Measurements from ENCODE around the gene IGIP.

IGIP gene

DNA sequence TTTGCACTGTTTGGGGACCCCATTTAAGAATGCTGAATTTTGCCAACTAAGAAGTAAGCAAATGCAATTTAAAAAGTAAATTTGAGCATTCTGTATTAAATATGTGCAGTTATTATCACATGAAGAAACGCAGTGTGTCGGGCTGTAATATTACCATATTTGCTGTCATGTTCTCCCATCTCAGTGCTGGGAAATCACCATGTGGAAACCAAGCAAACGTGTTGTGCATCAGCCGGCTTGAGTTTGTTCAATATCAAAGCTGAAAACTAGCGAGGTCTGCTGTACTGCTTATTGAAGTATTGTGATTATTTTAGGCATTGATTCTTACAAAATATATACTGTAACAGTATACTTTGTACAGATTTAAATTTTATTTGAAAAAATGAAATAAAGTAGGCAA, 2.6 kb downstream of the IGIP start:
- no peak for DNase-seq (ENCODE audit: low read depth)
- TF ChIP-seq, protein P1, sequence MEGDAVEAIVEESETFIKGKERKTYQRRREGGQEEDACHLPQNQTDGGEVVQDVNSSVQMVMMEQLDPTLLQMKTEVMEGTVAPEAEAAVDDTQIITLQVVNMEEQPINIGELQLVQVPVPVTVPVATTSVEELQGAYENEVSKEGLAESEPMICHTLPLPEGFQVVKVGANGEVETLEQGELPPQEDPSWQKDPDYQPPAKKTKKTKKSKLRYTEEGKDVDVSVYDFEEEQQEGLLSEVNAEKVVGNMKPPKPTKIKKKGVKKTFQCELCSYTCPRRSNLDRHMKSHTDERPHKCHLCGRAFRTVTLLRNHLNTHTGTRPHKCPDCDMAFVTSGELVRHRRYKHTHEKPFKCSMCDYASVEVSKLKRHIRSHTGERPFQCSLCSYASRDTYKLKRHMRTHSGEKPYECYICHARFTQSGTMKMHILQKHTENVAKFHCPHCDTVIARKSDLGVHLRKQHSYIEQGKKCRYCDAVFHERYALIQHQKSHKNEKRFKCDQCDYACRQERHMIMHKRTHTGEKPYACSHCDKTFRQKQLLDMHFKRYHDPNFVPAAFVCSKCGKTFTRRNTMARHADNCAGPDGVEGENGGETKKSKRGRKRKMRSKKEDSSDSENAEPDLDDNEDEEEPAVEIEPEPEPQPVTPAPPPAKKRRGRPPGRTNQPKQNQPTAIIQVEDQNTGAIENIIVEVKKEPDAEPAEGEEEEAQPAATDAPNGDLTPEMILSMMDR (IDR thresholded peaks at IDR 0.05; ENCODE audit: insufficient read depth, low read depth, low read length, missing control alignments): no peak
- H3K4me3 ChIP-seq (ENCODE audit: low read depth, low read length): no peak overlapping the region

DNA sequence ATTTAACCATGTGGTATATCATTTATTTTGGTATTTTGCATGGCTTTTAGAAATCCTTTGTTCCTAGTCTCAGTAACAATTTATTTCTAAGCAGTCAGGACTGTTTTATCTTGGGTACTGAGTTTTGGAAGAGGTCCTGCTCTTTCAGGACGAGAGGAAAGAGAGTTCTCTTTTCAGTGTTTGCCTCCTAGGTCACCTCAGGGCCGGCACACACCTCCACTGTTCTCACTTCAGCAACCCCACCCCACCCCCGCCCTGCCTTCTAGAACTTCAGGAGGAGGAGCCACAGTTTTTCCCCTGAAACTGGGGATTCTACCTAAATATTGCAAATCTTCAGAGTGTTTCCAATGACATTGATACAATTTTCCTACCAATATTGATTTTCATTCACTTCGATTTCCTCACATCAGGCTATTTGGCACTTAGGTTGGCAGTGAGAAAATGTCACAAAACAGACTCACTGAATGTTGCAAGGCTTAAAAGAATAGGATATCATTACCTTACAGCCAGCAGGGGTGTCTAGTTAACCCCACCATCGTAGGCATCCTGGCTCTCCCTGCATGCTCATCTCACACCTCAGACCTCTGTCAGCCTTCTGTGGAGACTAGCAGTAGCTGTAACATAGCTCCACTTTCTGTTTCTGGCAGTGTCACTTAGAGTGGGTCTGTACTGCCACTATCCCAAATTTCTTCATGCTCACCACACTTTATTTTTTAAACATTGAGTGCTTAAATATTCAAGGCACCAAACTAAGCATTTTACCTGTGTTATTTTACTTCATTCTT, 5.4 kb downstream of the IGIP start:
- H3K4me3 ChIP-seq (ENCODE audit: low read depth, low read length): no peak overlapping the region
- TF ChIP-seq, protein P1 (IDR thresholded peaks at IDR 0.05; ENCODE audit: insufficient read depth, low read depth, low read length, missing control alignments): no peak
- DNase-seq (ENCODE audit: low read depth): no peak

DNA sequence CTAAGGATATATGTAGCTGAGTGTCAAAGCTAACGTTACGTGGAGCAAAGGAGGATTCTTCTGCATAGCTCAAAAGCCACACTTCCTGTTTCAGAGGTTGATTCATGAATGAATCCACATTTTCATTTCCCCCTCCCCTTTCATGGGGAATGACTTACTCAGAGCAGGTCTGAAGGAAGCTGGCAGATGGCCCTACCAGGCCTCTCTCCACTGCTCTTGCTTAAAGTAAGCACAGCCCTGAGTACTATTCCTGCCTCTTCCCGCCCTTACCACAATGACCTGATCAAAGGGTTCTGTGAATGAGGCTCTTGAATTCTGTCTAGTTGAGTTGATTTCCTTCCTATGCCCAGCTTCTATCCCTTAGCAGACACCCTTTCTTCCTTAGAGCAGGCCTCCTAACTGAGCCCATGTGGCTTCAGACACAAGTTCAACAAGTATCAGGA, 6.3 kb downstream of the IGIP start:
- peak; percentile 19 for DNase-seq (ENCODE audit: low read depth)

DNA sequence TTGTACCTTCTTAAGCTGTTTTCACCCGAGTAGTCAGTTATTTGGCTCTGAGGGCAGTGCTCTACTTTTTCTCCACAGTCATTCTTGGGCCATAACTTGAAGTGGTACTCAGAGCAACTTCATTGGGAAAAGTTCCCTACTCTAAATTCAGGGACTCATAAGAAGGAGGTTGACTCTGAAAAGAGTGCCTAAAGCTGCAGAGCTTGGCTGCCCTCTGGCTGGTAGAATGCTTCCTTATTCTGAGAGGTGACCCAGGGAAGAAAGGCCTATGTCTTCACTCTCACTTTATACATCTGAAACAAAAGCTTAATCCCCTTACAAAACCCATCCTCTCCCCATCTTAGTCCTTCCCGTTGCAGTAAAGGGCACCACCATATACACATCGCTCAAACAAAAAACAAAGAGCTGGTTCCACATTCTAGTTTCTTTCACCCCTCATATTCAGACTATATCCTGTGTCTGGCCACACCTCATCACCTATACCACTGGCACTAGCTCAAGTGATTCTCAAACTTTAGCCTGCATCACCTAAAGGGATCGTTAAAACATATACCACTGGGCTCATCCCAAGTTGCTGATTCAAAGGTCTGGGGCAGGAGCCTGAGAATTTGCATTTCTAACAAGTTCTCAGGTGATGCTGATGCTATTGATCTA, 7.9 kb downstream of the IGIP start:
- TF ChIP-seq, protein P1 (IDR thresholded peaks at IDR 0.05; ENCODE audit: insufficient read depth, low read depth, low read length, missing control alignments): no peak
- DNase-seq (ENCODE audit: low read depth): no peak
- no peak overlapping the region for H3K4me3 ChIP-seq (ENCODE audit: low read depth, low read length)

More for the DNA sequence above, 6.3 kb downstream of the IGIP start:
- TF ChIP-seq, protein P1 (IDR thresholded peaks at IDR 0.05; ENCODE audit: insufficient read depth, low read depth, low read length, missing control alignments): no peak
- no peak overlapping the region for H3K4me3 ChIP-seq (ENCODE audit: low read depth, low read length)

DNA sequence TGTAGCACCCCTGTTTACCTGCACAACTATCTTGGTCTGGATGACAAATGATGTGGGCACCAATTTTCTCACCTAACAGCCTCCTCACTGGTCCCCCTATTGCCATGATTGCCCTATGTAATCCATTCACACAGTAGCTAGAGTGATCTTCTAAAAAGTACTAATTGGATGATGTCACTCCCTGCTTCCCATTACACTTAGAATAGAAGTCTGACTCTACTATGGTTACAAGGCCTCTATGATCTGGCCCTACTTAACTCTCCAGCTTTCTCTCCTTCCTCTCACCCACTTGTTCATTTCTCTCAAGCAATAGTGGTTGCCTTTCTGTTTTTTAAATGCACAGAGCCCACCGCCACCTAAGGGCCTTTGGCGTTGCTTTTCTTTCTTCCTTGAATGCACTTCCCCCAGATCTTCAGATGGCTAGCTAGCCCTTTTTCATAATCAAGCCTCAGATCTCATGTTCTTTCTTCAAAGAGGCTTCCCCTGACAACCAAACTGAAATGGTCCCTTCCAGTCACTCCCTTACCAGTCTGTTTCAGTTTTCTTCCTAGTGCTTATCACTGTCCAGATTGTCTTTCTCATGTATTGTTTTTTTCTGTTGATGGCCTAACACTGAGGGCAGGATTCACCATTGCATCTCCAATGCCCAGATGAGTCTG, 8.7 kb downstream of the IGIP start:
- no peak overlapping the region for H3K4me3 ChIP-seq (ENCODE audit: low read depth, low read length)
- TF ChIP-seq, protein P1 (IDR thresholded peaks at IDR 0.05; ENCODE audit: insufficient read depth, low read depth, low read length, missing control alignments): no peak
- no peak for DNase-seq (ENCODE audit: low read depth)

DNA sequence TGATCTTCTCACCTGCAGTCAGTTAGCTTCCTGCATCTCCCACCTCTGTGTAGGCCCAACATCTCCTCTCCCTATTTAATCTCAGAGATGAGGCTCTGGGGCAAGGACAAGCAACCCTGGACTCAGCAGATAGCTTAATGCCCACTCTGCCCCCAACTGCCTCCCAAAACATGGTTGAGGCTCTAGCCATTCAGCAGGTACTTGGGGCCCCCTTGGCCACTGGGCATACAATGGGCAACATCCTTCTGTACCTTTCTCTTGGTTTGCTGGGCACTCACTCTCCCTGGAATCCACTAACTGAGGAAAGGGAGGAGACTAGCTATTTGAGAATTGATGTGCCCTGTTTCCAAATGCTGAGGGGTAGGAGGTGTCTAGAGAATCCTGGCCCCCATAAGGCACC, 9.4 kb downstream of the IGIP start:
- H3K4me3 ChIP-seq (ENCODE audit: low read depth, low read length): no peak overlapping the region
- no peak for DNase-seq (ENCODE audit: low read depth)
- TF ChIP-seq, protein P1 (IDR thresholded peaks at IDR 0.05; ENCODE audit: insufficient read depth, low read depth, low read length, missing control alignments): no peak

Measured in GM12865 (cell line).